Femur (tissue), 1 donor: ENCODE data around the gene TPBGL.
A peak's percentile ranks its signal among the peaks of the same experiment; 100 is the strongest.

Experiments used
- DNase-seq: peaks from one replicate; pipeline ENCODE4 v3.0.0-alpha.2; 2017

TPBGL gene

DNA sequence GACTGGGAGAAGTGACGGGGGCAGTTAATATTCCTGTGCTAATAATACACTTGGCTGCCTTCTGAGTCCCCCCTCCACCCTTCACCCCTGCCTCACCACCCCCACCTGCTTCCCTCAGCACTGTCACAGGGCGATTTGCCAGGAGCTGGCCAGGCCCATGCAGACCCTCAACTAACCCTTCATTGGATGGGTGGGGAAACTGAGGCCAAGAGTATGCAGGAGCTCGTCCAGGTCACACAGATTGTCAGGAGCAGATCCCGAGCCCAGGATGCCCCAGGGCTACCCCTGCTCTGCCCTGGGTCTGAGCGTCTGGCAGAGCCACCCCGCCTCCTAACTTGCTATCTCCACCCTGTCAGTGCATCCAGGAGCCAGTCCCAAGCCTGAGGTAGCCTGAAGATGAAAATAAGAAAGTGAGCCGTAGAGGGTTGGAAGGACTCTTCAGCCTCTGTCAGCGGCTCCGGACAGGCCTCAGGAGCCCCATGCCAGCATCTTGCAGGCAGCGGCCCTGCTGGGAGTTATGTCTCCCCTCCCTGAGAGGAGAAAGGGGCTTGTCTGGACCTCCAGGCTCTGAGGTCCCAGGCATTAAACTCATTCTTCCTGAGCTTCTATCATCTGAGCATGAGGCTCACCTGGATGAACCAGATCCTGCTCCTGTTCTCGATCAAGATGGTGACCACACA, 6.2 kb downstream of the TPBGL start:
- peak; percentile 10 for DNase-seq

DNA sequence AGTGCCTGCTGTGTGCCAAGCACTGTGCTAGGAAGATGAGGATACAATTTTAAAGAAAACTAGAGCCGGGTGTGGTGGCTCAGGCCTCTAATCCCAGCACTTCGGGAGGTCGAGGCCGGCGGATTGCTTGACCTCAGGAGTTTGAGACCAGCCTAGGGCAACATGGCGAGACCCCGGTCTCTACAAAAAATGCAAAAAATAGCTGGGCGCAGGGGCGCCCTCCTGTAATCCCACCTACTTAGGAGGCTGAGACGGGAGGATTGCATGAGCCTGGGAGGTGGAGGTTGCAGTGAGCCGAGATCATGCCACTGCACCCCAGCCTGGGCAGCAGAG, 8.3 kb downstream of the TPBGL start:
- no peak for DNase-seq

DNA sequence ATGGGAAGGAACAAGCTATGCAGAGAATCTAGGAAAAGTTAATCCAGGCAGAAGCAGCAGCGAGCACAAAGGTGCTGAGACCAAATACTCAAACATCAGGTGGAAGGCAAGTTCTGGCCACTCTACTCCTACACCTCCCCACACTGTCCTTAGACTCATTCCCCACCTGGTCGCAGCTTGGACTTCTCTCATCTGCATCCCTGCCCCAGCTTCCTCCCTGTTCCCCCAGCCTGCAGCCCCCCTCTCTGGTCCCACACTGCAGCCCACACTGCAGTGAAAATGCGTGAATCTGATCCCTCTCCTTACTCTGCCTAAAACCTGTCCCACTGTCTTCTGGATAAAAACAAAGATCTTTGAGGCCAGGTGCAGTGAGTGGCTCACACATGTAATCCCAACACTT, 9.1 kb downstream of the TPBGL start:
- peak; percentile 4 for DNase-seq

DNA sequence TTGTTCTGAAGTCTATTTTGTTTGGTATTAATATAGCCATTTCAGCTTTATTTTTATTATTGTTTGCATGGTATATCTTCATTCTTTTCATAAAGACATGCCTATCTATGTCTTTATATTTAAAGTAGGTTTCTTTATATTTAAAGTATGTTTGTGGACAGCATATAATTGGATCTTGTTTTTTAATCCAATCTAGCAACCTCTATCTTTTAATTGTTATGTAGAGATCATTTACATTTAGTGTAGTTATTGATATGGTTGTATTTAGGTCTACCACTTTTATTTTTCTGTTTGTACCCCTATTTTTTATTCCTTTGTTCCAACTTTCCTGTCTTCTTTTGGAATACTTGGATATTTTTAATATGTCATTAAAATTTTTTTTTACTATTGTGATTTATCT, 13.8 kb downstream of the TPBGL start:
- no peak for DNase-seq

DNA sequence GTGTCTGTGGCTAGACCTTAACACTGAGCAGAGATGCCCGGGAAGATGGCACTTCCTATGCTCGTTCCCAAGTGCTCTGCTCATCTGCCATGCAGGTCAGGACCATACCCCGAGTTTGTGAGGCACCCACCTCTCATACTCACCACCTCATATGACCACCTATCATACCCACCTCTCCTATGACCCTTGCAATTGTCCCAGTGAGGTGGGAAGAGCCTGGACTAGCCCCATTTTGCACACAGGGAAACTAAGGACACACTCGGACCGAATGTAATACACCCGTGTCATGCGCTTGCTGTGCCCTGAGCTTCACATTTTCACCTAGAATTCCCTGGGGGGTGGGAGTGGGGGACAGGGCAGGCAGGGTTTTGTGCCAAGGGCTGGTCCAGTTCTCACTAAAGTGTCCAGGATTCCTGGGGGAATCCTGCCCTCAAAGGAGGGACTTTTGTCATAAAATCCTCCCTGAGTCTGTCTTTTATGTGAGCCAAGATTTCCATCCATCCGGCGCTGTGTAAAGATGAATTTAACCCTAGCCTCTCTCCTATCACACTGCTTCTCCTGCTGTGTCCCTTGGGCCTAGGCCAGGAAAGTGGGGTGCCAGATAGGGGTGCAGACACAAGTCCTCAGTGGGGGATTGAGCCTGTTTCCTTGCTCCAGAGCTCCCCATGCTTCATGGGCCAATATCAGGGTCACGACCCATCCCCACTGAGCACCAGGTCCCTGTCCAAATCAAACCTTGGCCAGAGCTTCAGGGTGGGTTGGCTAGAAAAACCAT, 20.0 kb downstream of the TPBGL start:
- DNase-seq, result peak; percentile 15

DNA sequence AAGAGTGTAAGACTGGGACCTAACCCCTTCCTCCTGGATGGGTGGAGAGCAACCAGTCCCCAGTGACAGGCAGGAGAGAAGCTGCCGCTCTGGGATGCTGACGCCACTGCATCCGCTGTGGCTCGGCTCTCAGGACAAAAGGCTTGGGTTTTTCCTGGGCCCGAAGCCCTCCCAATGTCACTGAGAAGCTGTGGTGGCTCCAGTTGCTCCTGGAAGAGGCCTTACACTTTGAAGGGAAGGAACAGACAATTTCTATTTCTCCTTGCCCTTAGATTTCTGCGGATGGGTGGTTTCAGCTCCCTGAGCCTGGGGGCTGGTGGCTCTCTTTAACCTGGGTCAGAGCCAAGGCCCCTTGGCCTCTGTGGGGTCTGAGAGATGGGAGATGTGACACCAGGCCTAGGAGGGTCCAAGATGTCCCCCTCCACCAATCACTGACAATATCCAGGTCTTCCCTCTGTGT, 21.4 kb downstream of the TPBGL start:
- DNase-seq, result peak; percentile 12

DNA sequence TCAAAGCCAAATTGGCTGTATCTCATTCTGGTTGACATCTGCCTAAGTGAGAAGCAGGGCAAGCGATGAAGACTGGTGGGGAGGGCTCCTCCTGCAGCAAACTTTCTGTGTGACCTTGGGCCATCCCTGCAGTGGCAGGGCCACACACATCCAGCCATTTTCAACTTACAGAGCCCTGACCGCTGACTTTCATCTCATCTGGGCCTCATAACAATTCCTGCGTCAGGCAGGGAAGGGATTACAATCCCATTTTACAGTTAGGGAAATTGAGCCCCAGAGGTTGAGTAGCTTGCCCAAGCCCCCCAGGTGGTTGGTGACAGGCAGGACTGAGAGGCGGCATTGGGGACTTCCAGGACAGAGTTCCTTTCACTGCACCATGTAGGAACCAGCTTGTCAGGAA, 21.9 kb downstream of the TPBGL start:
- DNase-seq, result no peak

DNA sequence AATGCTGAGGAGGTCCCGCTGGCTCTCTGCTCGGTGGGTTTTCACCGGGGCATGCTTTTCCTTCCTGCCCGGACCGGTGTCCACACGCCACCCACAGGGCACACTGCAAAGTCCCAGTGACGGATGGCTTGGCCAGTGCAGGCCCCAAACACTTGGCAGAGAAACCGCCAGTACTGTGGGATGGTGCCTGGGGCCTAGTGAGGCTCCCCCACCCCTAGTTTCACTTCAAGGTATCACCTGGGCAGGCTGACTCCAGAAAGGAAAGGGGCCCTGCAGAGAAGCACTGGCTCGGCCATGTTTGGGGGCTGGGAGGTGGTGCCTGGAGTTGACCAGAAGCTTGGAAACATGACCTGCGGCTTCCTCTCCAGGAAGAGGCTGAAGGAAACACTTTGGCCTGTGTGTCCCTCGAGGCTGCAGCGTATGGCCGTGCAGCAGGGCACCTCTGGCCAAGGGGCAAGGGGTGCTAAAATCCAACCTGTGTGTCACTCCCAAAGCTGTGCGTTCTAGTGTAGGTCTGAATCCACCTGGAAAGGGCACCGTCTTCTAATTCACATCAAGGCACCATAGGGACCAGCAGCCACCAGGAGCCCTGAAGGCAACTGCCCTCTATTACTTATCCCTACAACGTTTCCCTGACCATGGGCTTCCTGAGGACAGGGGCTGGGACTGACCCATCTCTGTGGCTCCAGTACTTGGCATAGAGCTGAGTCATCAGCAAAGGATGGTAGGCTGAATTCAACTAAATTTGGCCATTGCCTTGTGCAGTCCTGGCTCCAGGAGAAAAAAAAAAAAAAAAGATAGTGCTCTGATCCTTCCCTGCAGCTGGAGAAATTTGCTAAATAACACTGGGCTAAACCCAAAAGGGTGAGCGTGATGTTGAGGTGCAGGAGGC, 22.6 kb downstream of the TPBGL start:
- peak; percentile 15 for DNase-seq

DNA sequence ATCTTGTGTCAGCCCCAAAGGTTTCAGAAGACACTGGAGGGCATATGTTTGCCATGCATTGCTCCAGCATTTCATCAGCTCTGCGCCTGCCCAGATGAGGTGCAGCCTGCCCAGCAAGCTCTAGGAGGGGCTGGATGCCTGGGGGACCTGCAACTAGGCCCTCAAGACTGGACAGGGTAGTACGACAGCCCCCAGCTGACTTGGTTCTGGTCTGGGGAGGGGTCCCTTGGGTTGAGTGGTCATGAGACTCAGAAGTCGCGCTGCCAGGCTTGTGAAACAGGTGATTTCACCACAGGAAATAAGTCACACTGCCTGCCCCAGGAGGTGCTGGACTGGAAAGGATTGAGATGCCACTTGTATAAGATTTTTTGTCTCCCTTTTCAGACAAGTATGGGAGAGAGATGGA, 23.4 kb downstream of the TPBGL start:
- DNase-seq, result peak; percentile 47

DNA sequence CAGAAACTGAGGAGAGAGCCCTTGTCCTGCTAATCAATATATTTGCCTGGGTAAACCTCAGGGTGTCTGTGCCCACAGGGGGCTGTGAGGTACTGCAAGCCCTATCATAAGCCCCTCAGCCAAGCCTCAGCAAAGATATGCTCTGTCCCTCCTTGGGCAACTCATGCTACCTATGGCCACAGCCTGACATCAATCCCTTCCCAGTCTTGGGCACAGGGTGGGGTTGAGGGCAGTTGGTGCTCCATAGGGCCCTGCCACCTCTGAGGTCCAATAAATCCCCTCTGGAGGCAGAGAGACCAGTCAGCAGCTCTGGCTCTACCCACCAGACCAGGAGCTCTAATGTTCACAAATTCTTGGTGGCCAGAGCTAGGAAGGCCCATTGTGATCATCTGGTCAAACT, 23.8 kb downstream of the TPBGL start:
- DNase-seq, result no peak

DNA sequence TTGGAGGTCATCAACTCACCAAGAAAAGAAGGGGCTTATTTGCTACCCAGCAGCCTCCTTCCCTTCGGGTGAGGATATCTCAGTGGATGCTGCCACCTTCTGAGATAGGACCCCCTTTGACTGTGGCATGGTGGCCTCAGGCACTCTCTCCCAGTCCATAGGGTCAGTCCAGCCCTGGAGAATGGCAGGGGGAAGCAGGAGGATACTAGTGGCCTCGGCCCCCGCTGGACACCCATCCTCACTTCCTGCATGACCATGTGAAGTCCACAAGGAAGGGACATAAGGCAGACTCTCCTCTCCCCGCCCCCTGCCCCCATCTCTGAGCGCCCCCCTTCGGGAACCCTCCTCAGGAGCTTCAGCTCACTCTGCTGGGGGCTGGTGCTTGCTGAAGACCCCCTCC, 24.4 kb downstream of the TPBGL start:
- DNase-seq, result no peak

DNA sequence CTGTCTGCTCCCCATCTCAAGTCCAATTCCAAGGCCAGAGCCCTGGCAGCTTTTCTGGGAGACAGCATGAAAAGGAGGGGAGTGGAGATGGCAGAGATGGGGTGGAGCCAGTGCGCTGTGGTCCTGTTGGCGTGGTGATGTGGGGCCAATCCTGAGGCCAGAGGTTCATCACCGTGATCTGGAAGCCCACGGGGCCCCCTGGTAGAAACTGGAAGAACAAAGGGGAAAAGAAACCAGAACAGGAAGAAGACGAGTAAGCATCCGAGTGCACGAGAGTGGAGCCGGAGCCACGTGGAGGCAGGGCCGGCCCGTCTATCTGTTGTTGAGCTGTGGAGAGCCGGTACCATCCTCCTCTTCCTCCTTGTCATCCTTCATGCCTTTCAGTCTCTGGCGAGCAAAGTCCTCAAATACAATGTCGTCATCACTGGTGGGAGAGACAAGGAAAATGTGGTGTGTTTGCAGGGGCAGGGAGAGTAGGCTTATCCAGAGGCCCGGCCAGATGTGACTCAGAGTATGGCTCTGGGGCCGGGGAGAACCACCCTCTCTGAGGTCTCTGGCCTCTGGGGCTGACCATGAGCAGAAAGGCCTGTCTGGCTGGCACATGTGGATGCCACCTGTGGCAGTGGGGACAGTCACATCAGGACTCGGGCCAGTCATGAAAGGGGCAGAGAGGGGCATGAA, 25.4 kb downstream of the TPBGL start:
- no peak for DNase-seq

DNA sequence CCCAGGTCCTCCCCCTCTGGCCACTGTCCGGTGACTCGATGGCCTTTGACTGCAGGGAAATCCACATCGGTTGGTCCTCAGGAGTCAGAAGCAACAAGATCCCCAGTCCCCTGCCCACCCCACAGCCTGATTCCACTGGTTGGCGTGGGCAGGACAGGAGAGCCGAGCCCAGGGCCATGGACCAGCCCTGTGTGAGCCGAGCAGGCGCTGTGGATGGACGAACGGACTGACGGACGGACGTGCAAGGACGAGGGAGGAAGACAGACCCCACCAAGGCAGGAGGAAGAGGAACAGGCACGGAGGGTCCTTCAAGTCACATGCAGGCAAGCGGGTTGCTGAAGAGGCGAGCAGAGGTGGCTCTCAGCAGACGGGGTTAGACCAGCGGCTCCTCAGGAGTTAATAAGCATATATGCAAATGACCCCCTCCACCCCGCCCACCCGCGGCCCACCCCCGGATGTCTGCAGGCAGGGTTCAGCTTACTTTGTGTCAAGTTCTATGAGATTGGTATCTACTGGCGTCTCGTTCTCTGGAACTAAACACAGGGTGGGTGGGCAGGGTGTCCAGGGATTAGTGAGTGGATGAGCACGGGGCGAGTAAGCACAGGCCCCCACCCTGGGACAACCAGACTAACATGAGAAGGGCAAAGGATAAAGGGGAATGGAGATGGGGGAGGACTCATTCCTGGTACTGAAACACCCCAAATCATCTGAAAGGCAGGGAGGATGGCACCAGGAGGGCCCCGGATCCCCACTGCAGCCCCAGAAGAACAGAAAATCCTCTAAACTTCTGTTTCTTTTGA, 26.8 kb downstream of the TPBGL start:
- DNase-seq, result no peak

DNA sequence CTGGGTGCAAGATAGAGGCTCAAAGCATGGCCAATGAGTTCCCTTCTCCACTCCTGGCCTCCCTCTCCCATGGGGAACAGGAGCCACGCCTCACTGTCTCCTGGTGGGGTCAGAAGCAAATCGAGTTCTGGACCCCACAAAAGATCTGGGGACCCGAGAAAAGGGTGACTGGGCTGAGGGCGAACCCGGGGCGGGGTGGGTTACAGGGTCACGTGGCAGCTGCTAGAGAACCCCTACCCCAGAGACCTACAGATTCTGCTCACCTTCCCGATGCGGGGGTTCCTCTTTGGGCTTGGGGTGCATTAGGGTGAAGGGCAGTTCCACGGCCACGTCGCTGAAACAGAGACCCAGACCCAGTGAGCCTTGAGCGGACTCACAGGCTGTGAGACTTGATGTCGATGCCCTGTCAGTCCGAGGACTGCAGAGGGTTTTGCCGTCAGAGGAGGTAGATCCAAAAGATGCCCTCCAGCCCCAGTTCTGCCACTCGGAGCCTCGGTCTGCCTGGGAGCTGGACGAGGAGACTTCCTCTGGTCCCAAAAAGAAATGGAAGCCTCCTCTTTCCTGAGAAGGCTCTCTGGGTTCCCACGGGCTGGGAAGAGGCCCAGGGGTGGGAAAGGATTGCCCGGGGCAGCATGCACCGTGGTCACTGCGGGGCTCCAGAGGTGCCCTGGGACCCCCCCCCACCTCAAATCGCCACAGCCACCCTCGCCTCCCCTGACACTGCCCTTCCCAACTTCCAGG, 28.2 kb downstream of the TPBGL start:
- DNase-seq, result no peak

DNA sequence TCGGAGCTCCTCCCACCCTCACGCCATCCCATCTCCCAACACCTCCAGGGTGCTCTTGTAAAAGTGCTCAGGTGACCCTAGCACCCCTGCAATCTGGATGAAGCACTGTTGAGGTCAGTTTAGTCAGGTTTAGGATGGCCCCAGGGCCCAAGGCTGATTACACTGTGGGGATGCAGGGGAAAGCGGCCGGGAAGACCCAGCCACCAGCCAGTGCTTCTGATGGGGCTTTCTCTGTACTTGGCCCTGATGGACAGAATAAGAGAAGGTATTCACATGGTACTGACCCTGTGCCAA, 28.7 kb downstream of the TPBGL start:
- DNase-seq, result no peak

DNA sequence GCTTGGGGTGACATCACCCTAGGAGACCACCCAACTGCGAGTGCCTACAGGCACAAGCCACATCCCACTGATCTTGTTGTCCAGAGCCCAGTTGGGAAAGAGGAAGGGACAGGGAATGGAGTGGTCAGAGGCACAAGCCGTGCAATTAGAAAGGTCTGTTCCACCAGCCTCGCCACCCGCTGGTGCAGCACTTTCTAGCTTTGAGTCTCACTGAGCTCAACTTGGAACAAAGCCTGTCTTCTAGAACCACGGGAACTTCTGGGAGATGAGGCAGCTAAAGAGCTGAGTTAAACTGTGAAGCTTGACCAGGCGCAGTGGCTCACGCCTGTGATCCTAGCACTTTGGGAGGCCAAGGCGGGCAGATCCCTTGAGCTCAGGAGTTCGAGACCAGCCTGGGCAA, 29.3 kb downstream of the TPBGL start:
- no peak for DNase-seq

DNA sequence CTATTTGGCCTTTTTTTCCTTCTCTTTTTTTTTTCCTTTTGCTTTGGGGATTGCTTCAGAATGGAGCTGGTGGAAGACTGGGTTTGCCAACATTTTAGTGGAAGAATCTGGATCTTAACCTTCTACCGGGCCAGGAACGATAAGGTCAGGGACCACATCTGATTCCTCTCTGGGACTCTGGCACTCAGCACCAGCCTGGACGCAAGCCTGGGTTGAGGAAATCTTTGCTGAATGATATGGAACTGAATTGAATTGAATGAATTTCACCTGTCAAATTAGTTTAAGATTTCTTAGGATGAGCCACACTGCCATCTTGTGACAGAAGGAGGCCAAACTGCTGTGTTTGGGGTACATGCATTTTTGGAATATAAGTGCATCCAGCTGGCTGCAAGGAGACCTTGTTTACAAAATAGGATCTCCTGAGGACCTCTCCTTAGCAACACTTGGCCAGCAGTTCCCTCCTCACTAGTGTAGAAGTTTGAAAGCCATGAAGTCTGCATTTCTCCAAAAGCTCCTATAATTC, 30.4 kb downstream of the TPBGL start:
- no peak for DNase-seq

DNA sequence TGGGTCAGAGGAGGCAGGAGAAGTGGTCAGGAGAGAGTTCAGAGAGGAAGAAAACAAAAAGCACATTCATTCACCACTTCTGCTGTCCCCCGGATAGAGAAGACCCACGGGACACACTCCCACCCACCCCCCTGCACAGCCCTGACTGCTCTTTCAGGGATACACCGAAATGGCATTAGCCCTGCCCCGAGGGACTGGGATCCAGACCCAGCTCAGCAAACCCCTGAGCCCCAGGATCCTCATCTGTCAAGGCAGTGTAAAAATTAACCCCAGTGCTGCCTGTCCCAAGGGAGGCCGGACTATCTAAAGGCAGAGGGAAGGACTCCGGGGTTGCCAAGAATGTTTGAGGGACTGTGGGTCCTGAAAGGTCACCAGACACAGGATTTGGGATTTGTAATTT, 31.2 kb downstream of the TPBGL start:
- no peak for DNase-seq

DNA sequence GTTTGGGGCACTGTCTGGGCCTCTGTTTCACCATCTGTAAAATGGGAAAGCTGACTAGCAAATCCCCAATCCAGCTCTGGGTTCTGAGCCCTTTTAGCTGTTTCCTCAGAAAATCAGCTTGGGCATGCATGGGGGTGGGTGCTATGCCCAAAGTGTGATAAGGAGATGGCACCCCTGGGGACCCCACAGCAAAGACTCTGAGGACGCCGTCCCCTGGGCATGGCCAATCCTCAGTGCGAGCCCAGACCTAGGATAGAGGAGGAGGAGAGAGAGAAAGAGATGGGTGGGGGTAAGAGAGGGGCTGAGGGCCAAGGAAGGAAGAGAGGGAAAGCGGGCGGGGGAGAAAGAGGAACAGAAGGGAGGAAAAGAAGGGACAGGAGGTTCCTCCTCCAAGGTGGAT, 31.8 kb downstream of the TPBGL start:
- DNase-seq, result no peak

DNA sequence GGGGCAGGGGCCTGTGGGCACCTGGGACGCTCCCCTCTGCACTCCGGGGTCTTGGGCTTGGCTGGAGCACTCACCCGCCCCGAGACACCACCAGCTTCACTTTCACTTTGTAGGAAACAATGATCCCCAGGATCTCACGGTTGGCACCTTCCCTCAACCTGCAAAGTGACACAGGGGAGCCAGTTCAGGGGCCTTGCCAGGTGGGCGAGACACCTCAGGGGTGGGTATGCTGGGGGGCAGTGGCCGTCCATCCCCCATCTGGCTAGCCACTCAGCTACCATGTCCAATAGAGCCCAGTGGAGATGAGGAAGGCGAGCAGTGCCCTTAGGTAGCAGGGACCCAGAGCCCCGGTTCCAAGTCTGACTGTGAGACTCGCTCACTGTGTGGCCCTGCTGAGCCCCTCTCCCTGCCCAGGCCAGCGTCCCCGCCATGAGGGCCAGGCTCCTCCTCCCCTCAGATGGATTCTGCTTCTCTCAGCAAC, 32.3 kb downstream of the TPBGL start:
- DNase-seq, result no peak
